ENCODE results near the gene P2RX3. TPM values are rescaled to one million over a fixed set of nuclear protein-coding genes. Genes with fewer than 3 reads are reported as not detected.
A peak's percentile ranks its signal among the peaks of the same experiment; 100 is the strongest.

P2RX3 gene
- total and polyA plus RNA-seq, 10 donors, result not detected

- Histone ChIP-seq H3K27me3 (replicated peaks in 1 of 7) (peaks cover 0 to 6% (median 0%) of the 10 kb centered on the region in 7 donors), H3K4me1 (peaks cover 0 to 12% (median 0%) of the 10 kb centered on the region in 6 donors), H3K36me3 (no peaks in the 10 kb centered on the region), H3K27ac (no peak overlapping the region), H3K9me3 (no peaks in the 10 kb centered on the region), H3K4me3 (no peak overlapping the region)
- 68 to 97% (median 91%) methylated on average over 3 of the region's 3 CpGs for WGBS, 5 donors
- intact Hi-C loops (cut with DNase I; ENCODE audit: low total_unique reads), result no loop called here
- no peak for DNase-seq
- TF ChIP-seq POLR2AphosphoS5 (IDR thresholded peaks at IDR 0.05) (no peak), POLR2A (IDR thresholded peaks at IDR 0.05) (no peak)
- TF ChIP-seq, protein P1, sequence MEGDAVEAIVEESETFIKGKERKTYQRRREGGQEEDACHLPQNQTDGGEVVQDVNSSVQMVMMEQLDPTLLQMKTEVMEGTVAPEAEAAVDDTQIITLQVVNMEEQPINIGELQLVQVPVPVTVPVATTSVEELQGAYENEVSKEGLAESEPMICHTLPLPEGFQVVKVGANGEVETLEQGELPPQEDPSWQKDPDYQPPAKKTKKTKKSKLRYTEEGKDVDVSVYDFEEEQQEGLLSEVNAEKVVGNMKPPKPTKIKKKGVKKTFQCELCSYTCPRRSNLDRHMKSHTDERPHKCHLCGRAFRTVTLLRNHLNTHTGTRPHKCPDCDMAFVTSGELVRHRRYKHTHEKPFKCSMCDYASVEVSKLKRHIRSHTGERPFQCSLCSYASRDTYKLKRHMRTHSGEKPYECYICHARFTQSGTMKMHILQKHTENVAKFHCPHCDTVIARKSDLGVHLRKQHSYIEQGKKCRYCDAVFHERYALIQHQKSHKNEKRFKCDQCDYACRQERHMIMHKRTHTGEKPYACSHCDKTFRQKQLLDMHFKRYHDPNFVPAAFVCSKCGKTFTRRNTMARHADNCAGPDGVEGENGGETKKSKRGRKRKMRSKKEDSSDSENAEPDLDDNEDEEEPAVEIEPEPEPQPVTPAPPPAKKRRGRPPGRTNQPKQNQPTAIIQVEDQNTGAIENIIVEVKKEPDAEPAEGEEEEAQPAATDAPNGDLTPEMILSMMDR (IDR thresholded peaks at IDR 0.05 in 8 of 11, conservative IDR thresholded peaks at IDR 0.05 in 3 of 11), result no peak
These were observed 19.2 kb downstream of the P2RX3 start for GRCh38 chr11:57357310-57357709.

DNA sequence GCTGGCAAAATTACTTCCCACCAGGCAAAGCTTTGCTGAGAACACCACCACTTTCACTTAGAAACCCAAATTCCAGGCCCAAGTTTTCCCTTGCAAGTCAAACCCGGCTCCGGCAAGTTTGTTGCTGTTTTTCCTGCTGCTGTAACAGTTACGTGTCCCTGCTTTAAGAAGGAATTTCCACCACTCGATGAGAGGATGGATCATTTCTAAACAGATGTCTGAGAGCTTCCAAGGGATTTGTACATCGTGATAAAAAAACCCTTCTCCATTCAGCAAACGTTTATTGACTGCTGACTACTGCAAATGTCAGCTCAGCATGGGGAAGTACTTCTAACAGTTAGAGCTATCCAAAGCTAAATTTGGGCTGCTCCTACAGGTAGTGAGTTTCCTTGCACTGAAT, 19.7 kb downstream of the P2RX3 start:
- intact Hi-C loops (cut with DNase I; ENCODE audit: low total_unique reads), result no loop called here

DNA sequence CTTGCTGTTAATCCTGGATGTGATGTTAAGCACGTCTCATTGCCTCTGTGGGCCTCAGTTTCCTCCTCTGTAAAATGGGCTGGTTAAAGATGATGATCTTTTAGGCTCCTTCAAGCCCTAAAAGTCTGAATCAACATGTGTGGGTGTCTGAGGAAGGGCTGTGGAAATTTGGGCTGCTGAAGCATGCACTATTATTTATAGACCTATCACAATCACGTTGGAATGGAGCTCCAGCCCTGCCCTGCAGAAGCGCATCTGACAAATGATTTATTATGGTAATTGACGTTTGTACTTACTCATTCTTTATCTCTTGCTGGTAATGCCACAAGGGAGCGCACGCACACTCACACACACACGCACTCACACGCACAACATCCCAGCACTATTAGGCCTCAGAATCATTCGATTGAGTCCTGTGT, 20.4 kb downstream of the P2RX3 start:
- Histone ChIP-seq H3K27me3 (replicated peaks in 1 of 7) (peaks cover 0 to 6% (median 0%) of the 10 kb centered on the region in 7 donors), H3K36me3 (no peaks in the 10 kb centered on the region), H3K27ac (no peak overlapping the region), H3K4me1 (peaks cover 0 to 12% (median 0%) of the 10 kb centered on the region in 6 donors), H3K9me3 (no peaks in the 10 kb centered on the region), H3K4me3 (no peak overlapping the region)
- WGBS, 5 donors, result 69 to 81% (median 75%) methylated on average over 9 of the region's 9 CpGs
- DNase-seq, result no peak
- no peak for TF ChIP-seq POLR2A (IDR thresholded peaks at IDR 0.05)
- TF ChIP-seq, protein P1 (IDR thresholded peaks at IDR 0.05 in 8 of 11, conservative IDR thresholded peaks at IDR 0.05 in 3 of 11), result no peak
- no peak for TF ChIP-seq POLR2AphosphoS5 (IDR thresholded peaks at IDR 0.05)
- intact Hi-C loops (cut with DNase I; ENCODE audit: low total_unique reads), result no loop called here

More for the DNA sequence above, 19.7 kb downstream of the P2RX3 start:
- 30 to 50% (median 40%) methylated on average over 6 of the region's 6 CpGs for WGBS, 5 donors
- peaks cover 0 to 12% (median 0%) of the 10 kb centered on the region in 6 donors for H3K4me1 ChIP-seq
- H3K27me3 ChIP-seq (replicated peaks in 1 of 7), result peaks cover 0 to 6% (median 0%) of the 10 kb centered on the region in 7 donors
- TF ChIP-seq, protein P1 (IDR thresholded peaks at IDR 0.05 in 8 of 11, conservative IDR thresholded peaks at IDR 0.05 in 3 of 11), result no peak
- no peak for TF ChIP-seq POLR2AphosphoS5 (IDR thresholded peaks at IDR 0.05)
- TF ChIP-seq POLR2A (IDR thresholded peaks at IDR 0.05), result no peak
- H3K9me3 ChIP-seq, result no peaks in the 10 kb centered on the region
- no peak overlapping the region for H3K27ac ChIP-seq
- DNase-seq, result no peak
- H3K4me3 ChIP-seq, result no peak overlapping the region
- H3K36me3 ChIP-seq, result no peaks in the 10 kb centered on the region

- Histone ChIP-seq H3K36me3 (no peaks in the 10 kb centered on the region), H3K9me3 (no peaks in the 10 kb centered on the region), H3K27me3 (replicated peaks in 1 of 7) (peaks cover 0 to 6% (median 0%) of the 10 kb centered on the region in 7 donors), H3K4me1 (peaks cover 0 to 12% (median 0%) of the 10 kb centered on the region in 6 donors), H3K4me3 (no peak overlapping the region), H3K27ac (no peak overlapping the region)
- TF ChIP-seq POLR2A (IDR thresholded peaks at IDR 0.05), result no peak
- TF ChIP-seq, protein P1 (IDR thresholded peaks at IDR 0.05 in 8 of 11, conservative IDR thresholded peaks at IDR 0.05 in 3 of 11), result no peak
- no peak for TF ChIP-seq POLR2AphosphoS5 (IDR thresholded peaks at IDR 0.05)
- intact Hi-C loops (cut with DNase I; ENCODE audit: low total_unique reads), result no loop called here
- 69 to 85% (median 82%) methylated on average over 9 of the region's 9 CpGs for WGBS, 5 donors
- peak; percentile 51 for DNase-seq
These were observed 20.8 kb downstream of the P2RX3 start for GRCh38 chr11:57358991-57359390.

All from spleen (tissue), 11 donors.